ENCODE results near the gene FAM184A.
"Not testable (repeated sequence)": the region's sequence is repeated elsewhere in the genome, so short reads cannot be mapped to it uniquely, and the experiment has no call there.

The FAM184A gene

GRCh38 chr6:119078376-119079282, at the start of gene FAM184A:
Gene FAM184A, minus strand, starts transcription at chr6:119078664. Its CDS starts 365 bp downstream, at chr6:119078299.
- DNase-seq (ENCODE audit: low read depth): peak; percentile 44

- no peak for DNase-seq (ENCODE audit: low read depth)
Measured at GRCh38 chr6:119127627-119128026, 49.2 kb upstream of the FAM184A start.

- DNase-seq (ENCODE audit: low read depth): no peak
Measured at GRCh38 chr6:119126826-119127225, 48.4 kb upstream of the FAM184A start.

GRCh38 chr6:119126140-119126539, 47.7 kb upstream of the FAM184A start:
- no peak for DNase-seq (ENCODE audit: low read depth)

- DNase-seq (ENCODE audit: low read depth): no peak
Measured at GRCh38 chr6:119125576-119125975, 47.1 kb upstream of the FAM184A start.

GRCh38 chr6:119124079-119124824, 45.8 kb upstream of the FAM184A start:
- peak; percentile 24 for DNase-seq (ENCODE audit: low read depth)

- DNase-seq (ENCODE audit: low read depth): no peak
Measured at GRCh38 chr6:119122336-119122735, 43.9 kb upstream of the FAM184A start.

GRCh38 chr6:119121367-119121766, 42.9 kb upstream of the FAM184A start:
- no peak for DNase-seq (ENCODE audit: low read depth)

GRCh38 chr6:119119989-119120388, 41.5 kb upstream of the FAM184A start:
- DNase-seq (ENCODE audit: low read depth): peak; percentile 18

GRCh38 chr6:119119062-119119461, 40.6 kb upstream of the FAM184A start:
- DNase-seq (ENCODE audit: low read depth): not testable (repeated sequence)

- DNase-seq (ENCODE audit: low read depth): no peak
Measured at GRCh38 chr6:119116712-119117281, 38.3 kb upstream of the FAM184A start.

- DNase-seq (ENCODE audit: low read depth): no peak
Measured at GRCh38 chr6:119113961-119114360, 35.5 kb upstream of the FAM184A start.

- no peak for DNase-seq (ENCODE audit: low read depth)
Measured at GRCh38 chr6:119112812-119113530, 34.5 kb upstream of the FAM184A start.

GRCh38 chr6:119110601-119111548, 32.4 kb upstream of the FAM184A start:
- DNase-seq (ENCODE audit: low read depth): peak; percentile 67

GRCh38 chr6:119109654-119110325, 31.3 kb upstream of the FAM184A start:
- no peak for DNase-seq (ENCODE audit: low read depth)

- no peak for DNase-seq (ENCODE audit: low read depth)
Measured at GRCh38 chr6:119108076-119108475, 29.6 kb upstream of the FAM184A start.

GRCh38 chr6:119105282-119105681, 26.8 kb upstream of the FAM184A start:
- DNase-seq (ENCODE audit: low read depth): no peak

GRCh38 chr6:119102901-119103300, 24.4 kb upstream of the FAM184A start:
- no peak for DNase-seq (ENCODE audit: low read depth)

- DNase-seq (ENCODE audit: low read depth): no peak
Measured at GRCh38 chr6:119100115-119100514, 21.7 kb upstream of the FAM184A start.

GRCh38 chr6:119097815-119098361, 19.4 kb upstream of the FAM184A start:
- DNase-seq (ENCODE audit: low read depth): not testable (repeated sequence)
